NCI-H1436 (cell line): ENCODE results near the gene PIP4K2C.
"Not testable (repeated sequence)": the region's sequence is repeated elsewhere in the genome, so short reads cannot be mapped to it uniquely, and the experiment has no call there.

Source experiments
- DNase-seq: peaks from one replicate; lab custom pipeline; 2025; lab: John Stamatoyannopoulos, UW

The PIP4K2C gene

GRCh38 chr12:57560516-57560915, 30.5 kb upstream of the PIP4K2C start:
- no peak for DNase-seq

GRCh38 chr12:57561117-57561516, 29.9 kb upstream of the PIP4K2C start:
- not testable (repeated sequence) for DNase-seq

- no peak for DNase-seq
Observed at GRCh38 chr12:57563358-57563757, 27.6 kb upstream of the PIP4K2C start.

- DNase-seq, result no peak
Observed at GRCh38 chr12:57564178-57564740, 26.7 kb upstream of the PIP4K2C start.

GRCh38 chr12:57568838-57569237, 22.2 kb upstream of the PIP4K2C start:
- DNase-seq, result no peak

GRCh38 chr12:57569858-57570257, 21.1 kb upstream of the PIP4K2C start:
- no peak for DNase-seq

GRCh38 chr12:57570438-57570837, 20.6 kb upstream of the PIP4K2C start:
- not testable (repeated sequence) for DNase-seq

- no peak for DNase-seq
Observed at GRCh38 chr12:57571926-57572762, 18.8 kb upstream of the PIP4K2C start.

- DNase-seq, result no peak
Observed at GRCh38 chr12:57574795-57575194, 16.2 kb upstream of the PIP4K2C start.

GRCh38 chr12:57575771-57576612, 15.0 kb upstream of the PIP4K2C start:
- no peak for DNase-seq

GRCh38 chr12:57576613-57577160, 14.3 kb upstream of the PIP4K2C start:
- DNase-seq, result no peak

- no peak for DNase-seq
Observed at GRCh38 chr12:57577981-57578758, 12.8 kb upstream of the PIP4K2C start.

GRCh38 chr12:57579011-57579410, 12.0 kb upstream of the PIP4K2C start:
- no peak for DNase-seq

- no peak for DNase-seq
Observed at GRCh38 chr12:57579677-57580465, 11.1 kb upstream of the PIP4K2C start.

GRCh38 chr12:57580466-57580795, 10.6 kb upstream of the PIP4K2C start:
- DNase-seq, result no peak

GRCh38 chr12:57581802-57582201, 9.2 kb upstream of the PIP4K2C start:
- no peak for DNase-seq

GRCh38 chr12:57582440-57582839, 8.6 kb upstream of the PIP4K2C start:
- DNase-seq, result no peak

GRCh38 chr12:57583008-57583831, 7.8 kb upstream of the PIP4K2C start:
- peak; percentile 91 for DNase-seq

- no peak for DNase-seq
Observed at GRCh38 chr12:57584050-57584449, 6.9 kb upstream of the PIP4K2C start.

GRCh38 chr12:57584690-57585089, 6.3 kb upstream of the PIP4K2C start:
- no peak for DNase-seq
